K562 (cell line): ENCODE data around the gene ALK. TPM values are rescaled to one million over a fixed set of nuclear protein-coding genes. Genes with fewer than 3 reads are reported as not detected.

Experiments
- ATAC-seq: fragments of 200-7000 bp; cut with Tn5 transposase; 3 replicates; pipeline ENCODE4 v1.9.1; 2020; ENCODE audit warnings: moderate library complexity
- BruUV-seq: library from RNA; stranded (reverse); fragments of 400-500 nt; replicated peaks from 2 replicates; lab custom pipeline; 2021; lab: Mats Ljungman, UMichigan
- CTCF ChIA-PET: fragments of 300-600 bp; formaldehyde crosslinking; extraction: SDS; loops from one replicate; lab custom pipeline; 2021; ENCODE audit warnings: low intra/inter-chr PET ratio; lab: Yijun Ruan, JAX
- POLR2A ChIA-PET: fragments of 300-600, 350-650 bp; sonication (Branson Sonifier 250); formaldehyde crosslinking; extraction: SDS; loops from one replicate; lab custom pipeline; 2021; ENCODE audit warnings: antibody characterized with exemption, inconsistent platforms; lab: Yijun Ruan, JAX
- DNase-seq, 4 experiments: peaks; one replicate each; pipeline versions ENCODE4 v3.0.0 to v3.0.0-alpha.2; 2011 to 2018; ENCODE audit warnings: low spot score in 3 of 4, mixed read lengths in 3 of 4; ENCODE audit errors: extremely low read depth in 1 of 4
- FAIRE-seq: peaks from 2 replicates; lab custom pipeline; 2011; peaks lifted over from hg19 to GRCh38; lab: Jason Lieb, UNC
- H2AFZ ChIP-seq: 2 replicates; pipeline ENCODE4 v1.6.0; 2011; ENCODE audit warnings: low read depth, low read length, control low read depth, inconsistent platforms
- H3K27ac ChIP-seq: fragments of 200-600 bp; 3 replicates; pipeline ENCODE4 v1.8.0; 2011; ENCODE audit warnings: low read depth, mild to moderate bottlenecking, control low read depth, inconsistent platforms, low read length, moderate library complexity, mixed read lengths; ENCODE audit errors: extremely low read depth
- H3K27me3 ChIP-seq, 2 experiments: fragments of 300-600 bp in 1 of 2; 2 replicates in 1 of 2; 3 replicates in 1 of 2; pipeline versions ENCODE4 v1.6.0 to v1.8.0; 2011; ENCODE audit warnings: inconsistent platforms in 2 of 2, low read length in 2 of 2, mild to moderate bottlenecking in 1 of 2, mixed read lengths in 1 of 2, moderate library complexity in 1 of 2; ENCODE audit not compliant: control insufficient read depth in 2 of 2, insufficient read depth in 2 of 2
- H3K36me3 ChIP-seq: fragments of 300-600 bp; 3 replicates; pipeline ENCODE4 v1.8.0; 2011; ENCODE audit warnings: mild to moderate bottlenecking, low read length, inconsistent platforms; ENCODE audit not compliant: control insufficient read depth, insufficient read depth
- H3K4me1 ChIP-seq, 2 experiments: fragments of 200-600 bp in 1 of 2; replicated peaks in 1 of 2; 2 replicates in 1 of 2; 3 replicates in 1 of 2; pipeline versions ENCODE4 v1.5.1 to v1.8.0; 2011; ENCODE audit warnings: inconsistent platforms in 2 of 2, low read length in 2 of 2, mild to moderate bottlenecking in 1 of 2, mixed read lengths in 1 of 2, moderate library complexity in 1 of 2; ENCODE audit not compliant: control insufficient read depth in 2 of 2, insufficient read depth in 2 of 2
- H3K4me2 ChIP-seq: 2 replicates; pipeline ENCODE4 v1.6.1; 2011; ENCODE audit warnings: low read length, control low read depth, inconsistent platforms, mixed read lengths; ENCODE audit not compliant: insufficient read depth
- H3K4me3 ChIP-seq: fragments of 200-600 bp; sonication (generic), shearing (Covaris generic); 2 replicates; pipeline ENCODE4 v1.5.1; 2016; ENCODE audit warnings: control low read depth, inconsistent platforms
- H3K79me2 ChIP-seq: fragments of 200-600 bp; 3 replicates; pipeline ENCODE4 v1.8.0; 2011; ENCODE audit warnings: low read length, inconsistent platforms; ENCODE audit not compliant: control insufficient read depth, insufficient read depth
- H3K9ac ChIP-seq, 2 experiments: 2 replicates each; pipeline versions ENCODE4 v1.6.0 to v1.6.1; 2011; ENCODE audit warnings: low read depth in 2 of 2, low read length in 2 of 2, control low read depth in 1 of 2, inconsistent platforms in 1 of 2, mild to moderate bottlenecking in 1 of 2, mixed read lengths in 1 of 2; ENCODE audit not compliant: insufficient read depth in 1 of 2
- H3K9me1 ChIP-seq: one replicate; pipeline ENCODE4 v1.6.0; 2011; ENCODE audit warnings: inconsistent platforms, mild to moderate bottlenecking, low read length, moderate library complexity; ENCODE audit not compliant: control insufficient read depth, insufficient read depth
- H3K9me3 ChIP-seq: replicated peaks from 2 replicates; pipeline ENCODE4 v1.5.1; 2011; ENCODE audit warnings: low read depth, low read length, inconsistent platforms; ENCODE audit not compliant: control insufficient read depth, insufficient read depth
- H4K20me1 ChIP-seq: replicated peaks from 2 replicates; pipeline ENCODE4 v1.6.1; 2011; ENCODE audit warnings: low read length, inconsistent platforms, mixed read lengths; ENCODE audit not compliant: control insufficient read depth, insufficient read depth
- ETV1 ChIP-seq: fragments of 450-650 bp; conservative IDR thresholded peaks from 2 replicates; pipeline ENCODE4 v1.6.1; 2016; ENCODE audit warnings: missing genetic modification characterization, control low read depth, low read depth, missing compliant biosample characterization
- LCOR ChIP-seq: sonication (generic); formaldehyde crosslinking; IDR thresholded peaks from 2 replicates; pipeline ENCODE4 v1.8.0; 2022; ENCODE audit warnings: mild to moderate bottlenecking, missing genetic modification reagents
- MGA ChIP-seq: fragments of 450-650 bp; IDR thresholded peaks from 2 replicates; pipeline ENCODE4 v1.6.1; 2016; ENCODE audit warnings: mild to moderate bottlenecking, moderate library complexity
- SMAD3 ChIP-seq: fragments of 450-650 bp; formaldehyde crosslinking; conservative IDR thresholded peaks from 2 replicates; pipeline ENCODE4 v1.4.0; 2020; ENCODE audit warnings: mild to moderate bottlenecking
- ZNF124 ChIP-seq: sonication (generic); formaldehyde crosslinking; IDR thresholded peaks from 2 replicates; pipeline ENCODE4 v1.8.1; 2022; ENCODE audit warnings: missing genetic modification reagents
- WGBS: fragments of 100-300 bp; shearing (Covaris generic); methylation state at CpG from one replicate; pipeline ENCODE4 v1.1.6; 2016; ENCODE audit warnings: low coverage, mixed read lengths; ENCODE audit not compliant: insufficient coverage; ENCODE audit errors: missing lambda C conversion rate; 5-methylcytosine and 5-hydroxymethylcytosine counted together
- in situ Hi-C: fragments of 300-500 bp; cut with MboI; formaldehyde crosslinking; loops from 4 replicates; pipeline ENCODE4 v1.15.0; 2018; ENCODE audit warnings: inconsistent platforms, mixed read lengths
- intact Hi-C: fragments of 100-400 bp; cut with micrococcal nuclease; formaldehyde crosslinking; loops from 2 replicates; pipeline ENCODE4 v1.14.2; 2022
- polyA plus RNA-seq, 8 experiments: library from polyadenylated mRNA; depleted of rRNA in 4 of 8; stranded (reverse) in 5 of 8; unstranded in 3 of 8; fragments of >200 nt; fragmentation: Nextera tagmentation in 2 of 8; fragmentation: Illumina TruSeq in 1 of 8; extraction: Ambion mirVana in 2 of 8; extraction: Trizol in 1 of 8; gene quantifications; 2 replicates each; pipeline versions ENCODE4 v1.2.1 to v1.2.3, GENCODE V29; 2011 to 2014; ENCODE audit warnings: inconsistent platforms in 1 of 8, missing spikeins in 1 of 8
- total RNA-seq, 7 experiments: library from RNA; depleted of rRNA in 6 of 7; stranded (reverse); fragments of >200 nt in 6 of 7; fragmentation: Illumina TruSeq in 2 of 7; extraction: Trizol in 2 of 7; gene quantifications; 2 replicates each; pipeline versions ENCODE4 v1.2.1 to v1.2.3, GENCODE V29; 2011 to 2021; ENCODE audit warnings: low replicate concordance in 1 of 7

The ALK gene
- total and polyA plus RNA-seq, 9 of the 15 experiments (the other 6 are each of a cell fraction or from before 2014, with no cell fraction given), result not detected

GRCh38 chr2:29272311-29272710 lies 649.1 kb downstream of the ALK start:
- DNase-seq (no peak), ATAC-seq (no peak), FAIRE-seq (no peak)
- Histone ChIP-seq H3K9me1 (no peaks in the 10 kb centered on the region), H3K27me3 (peaks cover 0 to 31% of the 10 kb centered on the region in 2 experiments; a peak in 3 of 5 replicates), H3K9me3 (no peaks in the 10 kb centered on the region), H2AFZ (no peak overlapping the region), H3K27ac (no peak overlapping the region), H4K20me1 (no peaks in the 10 kb centered on the region; the same call in 1 of the 2 replicates), H3K4me2 (no peak overlapping the region), H3K4me1 (no peaks in the 10 kb centered on the region), H3K79me2 (no peaks in the 10 kb centered on the region), H3K9ac (no peak overlapping the region), H3K36me3 (no peaks in the 10 kb centered on the region), H3K4me3 (no peak overlapping the region)
- in situ Hi-C loops (no loop called here), intact Hi-C loops (no loop called here)
- ChIA-PET CTCF (no interaction called here), POLR2A (no interaction called here)
- TF ChIP-seq MGA (no peak), ETV1 (tag) (no peak), LCOR (CRISPR knock-in tag) (no peak), ZNF124 (no peak), SMAD3 (no peak)
- no TSS peak for BruUV-seq
- WGBS, result 2% methylated on average over 5 of the region's 5 CpGs
